Pancreas (tissue), 10 donors: Measurements from ENCODE around the gene RTL1. TPM values are rescaled to one million over a fixed set of nuclear protein-coding genes. Genes with fewer than 3 reads are reported as not detected.

Experiments used
- ATAC-seq, 4 donors: fragments of 200-7000 bp; cut with Tn5 transposase; one replicate each; pipeline versions ENCODE4 v1.8.0 to v1.9.1; 2020; ENCODE audit warnings: mild to moderate bottlenecking in 4 of 4, moderate library complexity in 4 of 4
- DNase-seq, 6 donors: peaks; one replicate each; pipeline ENCODE4 v3.0.0-alpha.2; 2020
- FAIRE-seq: peaks from 2 replicates; lab custom pipeline; 2012; peaks lifted over from hg19 to GRCh38; lab: Jason Lieb, UNC
- H3K27ac ChIP-seq, 4 donors: fragments of 200-600 bp; sonication (generic); 1 replicate in 3 of 4; 2 replicates in 1 of 4; pipeline versions ENCODE4 v1.5.0 to v1.8.0; 2020
- H3K27me3 ChIP-seq, 4 donors: fragments of 200-600 bp; one replicate each; pipeline ENCODE4 v1.8.0; 2021
- H3K36me3 ChIP-seq, 3 donors: fragments of 200-600 bp; sonication (generic) in 1 of 3; one replicate each; pipeline versions ENCODE4 v1.5.0 to v1.8.0; 2020 to 2021
- H3K4me1 ChIP-seq, 3 donors: fragments of 200-600 bp; one replicate each; pipeline ENCODE4 v1.8.0; 2021
- H3K4me3 ChIP-seq, 4 donors: fragments of 200-600 bp; sonication (generic) in 2 of 4; one replicate each; pipeline versions ENCODE4 v1.5.0 to v1.8.0; 2020 to 2021
- H3K9me3 ChIP-seq, 4 donors: fragments of 200-600 bp; one replicate each; pipeline ENCODE4 v1.8.0; 2021
- WGBS, 2 donors: extraction: QIAGEN DNeasy Blood & Tissue Kit; methylation state at CpG; one replicate each; pipeline ENCODE4 v1.1.7; 2013; 5-methylcytosine and 5-hydroxymethylcytosine counted together
- intact Hi-C, 3 donors: fragments of 100-400 bp; cut with DNase I; formaldehyde crosslinking; loops; one replicate each; pipeline versions ENCODE4 v1.11.1 to v1.14.2; 2022
- polyA plus RNA-seq, 2 donors: library from polyadenylated mRNA; stranded (reverse); fragments of 200-250 nt; gene quantifications; one replicate each; pipeline ENCODE4 v1.2.3, GENCODE V29; 2013
- total RNA-seq, 6 donors: library from RNA; stranded (reverse); fragmentation: NEBNext Ultra II Directional in 4 of 6; extraction: Animal tissue kit (Norgen Biotek cat#: 25700) in 4 of 6; gene quantifications; one replicate each; pipeline versions ENCODE4 v1.2.1 to v1.2.4, GENCODE V29; 2021 to 2023
- TF ChIP-seq, protein P1 (sequence below), 4 donors: fragments of 200-600 bp; sonication (generic) in 3 of 4; IDR thresholded peaks; one replicate each; pipeline versions ENCODE4 v1.5.0 to v1.8.0; 2021; ENCODE audit warnings: antibody characterized with exemption in 4 of 4
- donor health status: healthy with polysubstance abuse.
- donor health status: DM: no; HTN: no; CAD: no; lungs with moderate emphysema.
- donor health status: DM: no; HTN: no; CAD: no.
- donor health status: control.
- donor health status: control.
- donor health status: Bipolar disorder and iron deficiency.
- donor health status: DM: yes; HTN: yes; CAD: no.
- donor health status: DM: no; HTN: no; CAD: no.
- donor health status: DM: no; HTN: no; CAD: no.
- donor health status: DM: yes; HTN: yes; CAD: no.

The RTL1 gene
- under 1 TPM in 3 of 6 donors, not detected in 3; 0.03 TPM for total RNA-seq
- polyA plus RNA-seq = under 1 TPM; 0.02 to 0.80 TPM

DNA sequence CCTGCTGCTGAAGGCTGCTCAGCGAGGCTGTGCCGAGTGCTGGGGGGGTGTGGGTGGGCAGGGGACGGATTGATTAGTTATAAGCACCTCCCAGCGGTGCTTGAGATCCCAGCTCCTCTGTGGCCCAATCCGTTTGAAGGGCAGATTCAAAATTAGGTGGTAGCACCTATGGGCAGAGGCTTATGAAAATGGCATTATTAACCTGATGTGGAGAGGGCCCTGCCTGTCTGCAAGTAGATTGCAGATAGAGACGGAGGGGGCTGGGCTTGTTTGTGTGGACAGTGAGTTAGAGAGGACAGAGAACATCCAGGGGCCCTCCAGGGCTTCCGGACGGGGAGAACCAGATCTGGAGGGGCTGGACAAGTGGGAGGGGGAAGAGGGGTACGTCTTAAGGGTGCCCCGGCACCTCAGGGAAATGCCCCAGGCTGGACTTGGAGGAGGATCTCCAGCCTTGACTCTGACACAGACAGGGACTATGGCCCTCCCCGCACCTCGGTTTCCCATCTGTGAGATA, at the start of gene RTL1:
RTL1 (minus strand) TSS at position 51 of the 514 bp plus-strand sequence. CDS start 18,934 bp downstream, outside the sequence.
- Histone ChIP-seq H3K27ac (no peak within 1 kb of the TSS), H3K4me3 (no peak within 1 kb of the TSS), H3K27me3 (no peaks in the 10 kb centered on the region), H3K36me3 (no peaks in the 10 kb centered on the region), H3K9me3 (no peaks in the 10 kb centered on the region), H3K4me1 (peaks cover 0 to 9% (median 0%) of the 10 kb centered on the region in 3 donors)
- TF ChIP-seq, protein P1, sequence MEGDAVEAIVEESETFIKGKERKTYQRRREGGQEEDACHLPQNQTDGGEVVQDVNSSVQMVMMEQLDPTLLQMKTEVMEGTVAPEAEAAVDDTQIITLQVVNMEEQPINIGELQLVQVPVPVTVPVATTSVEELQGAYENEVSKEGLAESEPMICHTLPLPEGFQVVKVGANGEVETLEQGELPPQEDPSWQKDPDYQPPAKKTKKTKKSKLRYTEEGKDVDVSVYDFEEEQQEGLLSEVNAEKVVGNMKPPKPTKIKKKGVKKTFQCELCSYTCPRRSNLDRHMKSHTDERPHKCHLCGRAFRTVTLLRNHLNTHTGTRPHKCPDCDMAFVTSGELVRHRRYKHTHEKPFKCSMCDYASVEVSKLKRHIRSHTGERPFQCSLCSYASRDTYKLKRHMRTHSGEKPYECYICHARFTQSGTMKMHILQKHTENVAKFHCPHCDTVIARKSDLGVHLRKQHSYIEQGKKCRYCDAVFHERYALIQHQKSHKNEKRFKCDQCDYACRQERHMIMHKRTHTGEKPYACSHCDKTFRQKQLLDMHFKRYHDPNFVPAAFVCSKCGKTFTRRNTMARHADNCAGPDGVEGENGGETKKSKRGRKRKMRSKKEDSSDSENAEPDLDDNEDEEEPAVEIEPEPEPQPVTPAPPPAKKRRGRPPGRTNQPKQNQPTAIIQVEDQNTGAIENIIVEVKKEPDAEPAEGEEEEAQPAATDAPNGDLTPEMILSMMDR (IDR thresholded peaks at IDR 0.05) = no peak
- intact Hi-C loops = no loop called here
- WGBS, 2 donors = 61 to 74% methylated on average over 11 to 12 of the region's 12 CpGs
- FAIRE-seq (no peak), DNase-seq (no peak), ATAC-seq (no peak)

DNA sequence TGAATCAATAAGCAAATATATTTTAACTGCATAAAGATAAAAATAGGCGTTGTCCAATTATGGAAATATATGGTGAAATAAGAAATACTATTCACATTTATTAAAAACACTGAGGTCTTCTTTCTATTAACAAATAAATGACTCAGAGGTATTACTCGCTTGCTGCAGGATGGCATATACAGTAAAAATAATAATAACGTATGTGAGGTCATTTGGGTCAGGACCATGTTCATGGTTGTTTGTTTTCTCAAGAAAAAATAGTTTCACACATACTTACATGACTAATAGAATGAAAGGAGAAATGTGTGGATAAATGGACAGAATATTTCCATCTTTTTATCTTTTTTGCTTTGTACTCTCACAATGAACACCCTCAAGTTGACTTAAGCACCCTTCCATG, 46.5 kb upstream of the RTL1 start:
- Histone ChIP-seq H3K36me3 (peaks cover 0 to 4% (median 0%) of the 10 kb centered on the region in 3 donors), H3K9me3 (no peaks in the 10 kb centered on the region), H3K27ac (no peak overlapping the region), H3K4me3 (no peak overlapping the region), H3K27me3 (no peaks in the 10 kb centered on the region), H3K4me1 (no peaks in the 10 kb centered on the region)
- FAIRE-seq = no peak
- intact Hi-C loops = no loop called here
- WGBS, 2 donors = 84 to 87% methylated on average over 3 of the region's 3 CpGs
- DNase-seq = no peak
- ATAC-seq = no peak
- TF ChIP-seq, protein P1 (IDR thresholded peaks at IDR 0.05) = no peak

DNA sequence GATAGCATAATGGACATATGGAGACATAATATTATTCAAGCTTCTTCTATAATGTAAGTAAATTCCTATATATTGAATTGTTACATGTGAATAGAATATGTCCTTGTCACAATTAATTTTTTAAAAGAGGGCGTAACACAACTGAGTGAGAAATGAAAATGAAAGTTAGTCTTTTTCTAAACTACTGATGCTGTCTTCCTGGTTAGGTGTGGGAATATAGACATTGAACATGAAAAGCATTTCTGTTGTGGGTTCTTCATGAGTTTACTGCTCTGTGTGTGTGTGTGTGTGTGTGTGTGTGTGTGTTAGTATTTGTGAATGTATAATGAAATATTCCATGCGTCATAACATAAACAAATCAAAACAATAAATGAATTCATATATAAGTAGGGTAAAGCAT, 40.5 kb upstream of the RTL1 start:
- no peak for FAIRE-seq
- TF ChIP-seq, protein P1 (IDR thresholded peaks at IDR 0.05) = no peak
- no peak for ATAC-seq
- DNase-seq = no peak
- H3K27me3 ChIP-seq = no peaks in the 10 kb centered on the region
- no peak overlapping the region for H3K27ac ChIP-seq
- H3K4me3 ChIP-seq = no peak overlapping the region
- intact Hi-C loops = no loop called here
- H3K4me1 ChIP-seq = no peaks in the 10 kb centered on the region
- no peaks in the 10 kb centered on the region for H3K9me3 ChIP-seq
- H3K36me3 ChIP-seq = no peaks in the 10 kb centered on the region
- WGBS, 2 donors = 90 to 94% methylated on average over 2 of the region's 2 CpGs

DNA sequence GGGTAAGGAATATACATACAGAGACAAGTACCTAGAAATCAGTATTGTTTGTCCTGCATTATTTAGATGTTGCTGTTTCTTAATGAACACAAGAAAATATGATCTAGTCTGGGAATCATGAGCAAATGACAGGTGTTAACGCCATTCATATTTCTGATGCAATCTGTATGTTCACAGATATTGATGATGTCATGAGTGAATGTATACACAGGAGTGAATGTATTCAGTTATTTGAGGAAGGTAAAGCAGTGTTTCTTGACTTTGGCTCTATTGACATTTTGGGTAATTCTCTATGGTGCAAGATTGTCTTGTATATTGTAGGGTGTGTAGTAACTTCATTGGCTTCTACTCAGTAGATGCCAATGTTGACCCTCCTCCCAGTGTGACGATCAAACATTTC, 26.7 kb upstream of the RTL1 start:
- H3K4me3 ChIP-seq = no peak overlapping the region
- no peak for FAIRE-seq
- H3K27me3 ChIP-seq = no peaks in the 10 kb centered on the region
- intact Hi-C loops = no loop called here
- DNase-seq = no peak
- TF ChIP-seq, protein P1 (IDR thresholded peaks at IDR 0.05) = no peak
- no peak overlapping the region for H3K27ac ChIP-seq
- ATAC-seq = no peak
- no peaks in the 10 kb centered on the region for H3K9me3 ChIP-seq
- no peaks in the 10 kb centered on the region for H3K4me1 ChIP-seq
- 85 to 93% methylated on average over 2 of the region's 2 CpGs for WGBS, 2 donors
- H3K36me3 ChIP-seq = no peaks in the 10 kb centered on the region

DNA sequence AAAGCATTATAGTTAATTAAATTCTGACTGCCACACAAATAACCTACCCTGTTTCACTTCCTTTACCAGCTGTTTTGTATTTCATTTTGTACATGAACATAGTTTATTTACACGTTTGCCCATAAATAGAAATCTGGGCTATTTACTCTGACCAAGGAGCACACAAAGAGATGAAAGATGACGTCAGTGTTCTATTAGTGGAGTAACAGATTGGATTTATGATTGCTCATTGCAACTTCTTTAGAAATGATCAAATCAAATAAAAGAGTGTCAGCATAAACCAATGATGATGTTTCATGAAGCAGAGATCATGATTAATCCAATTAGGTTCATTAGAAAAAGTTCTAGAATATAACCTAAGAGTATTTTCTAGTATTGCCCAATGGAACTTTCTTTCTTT, 12.0 kb upstream of the RTL1 start:
- FAIRE-seq = no peak
- ATAC-seq = no peak
- H3K27ac ChIP-seq = no peak overlapping the region

More for the DNA sequence above, 12.0 kb upstream of the RTL1 start:
- H3K27me3 ChIP-seq = no peaks in the 10 kb centered on the region
- H3K9me3 ChIP-seq = no peaks in the 10 kb centered on the region
- H3K36me3 ChIP-seq = no peaks in the 10 kb centered on the region
- no peaks in the 10 kb centered on the region for H3K4me1 ChIP-seq
- WGBS, 2 donors = 43 to 50% methylated on average over 2 of the region's 2 CpGs
- no peak overlapping the region for H3K4me3 ChIP-seq
- intact Hi-C loops = no loop called here
- TF ChIP-seq, protein P1 (IDR thresholded peaks at IDR 0.05) = no peak
- DNase-seq = no peak
